SK-N-SH (cell line): ENCODE data around the gene MMP13. TPM values are rescaled to one million over a fixed set of nuclear protein-coding genes. Genes with fewer than 3 reads are reported as not detected.

Experiments used
- CTCF ChIA-PET: fragments of 300-600, 350-600 bp; formaldehyde crosslinking; extraction: SDS; loops from one replicate; lab custom pipeline; 2021; lab: Yijun Ruan, JAX
- POLR2A ChIA-PET: fragments of 350-600 bp; sonication (Branson Sonifier 250); formaldehyde crosslinking; extraction: SDS; loops from one replicate; lab custom pipeline; 2020; ENCODE audit warnings: antibody characterized with exemption, inconsistent platforms; lab: Yijun Ruan, JAX
- DNase-seq: peaks from one replicate; pipeline ENCODE4 v3.0.0; 2012
- H2AFZ ChIP-seq: fragments of 200-600 bp; sonication (generic); 2 replicates; pipeline ENCODE4 v1.8.1; 2016; ENCODE audit warnings: antibody characterized with exemption, mild to moderate bottlenecking, low read depth
- H3F3A ChIP-seq: fragments of 200-600 bp; sonication (generic); replicated peaks from 2 replicates; pipeline ENCODE3; 2016; ENCODE audit warnings: antibody characterized with exemption, mild to moderate bottlenecking; ENCODE audit not compliant: insufficient read depth
- H3K27ac ChIP-seq, 2 experiments: fragments of 200-500 bp in 1 of 2; fragments of 200-600 bp in 1 of 2; sonication (Bioruptor generic) in 1 of 2; sonication (generic), shearing (Covaris generic) in 1 of 2; 2 replicates each; pipeline versions ENCODE4 v1.5.1 to v1.6.1; 2014 to 2016; ENCODE audit warnings: low read depth in 2 of 2, inconsistent platforms in 1 of 2, low read length in 1 of 2, mild to moderate bottlenecking in 1 of 2, mixed read lengths in 1 of 2
- H3K27me3 ChIP-seq: fragments of 200-600 bp; sonication (generic), shearing (Covaris generic); 2 replicates; pipeline ENCODE4 v1.6.1; 2016; ENCODE audit warnings: mixed run types; ENCODE audit not compliant: insufficient read depth
- H3K36me3 ChIP-seq, 2 experiments: fragments of 200-500 bp in 1 of 2; fragments of 200-600 bp in 1 of 2; sonication (Bioruptor generic) in 1 of 2; sonication (generic) in 1 of 2; replicated peaks in 1 of 2; 2 replicates each; pipeline versions ENCODE3 to v1.5.1; 2014 to 2016; ENCODE audit warnings: low read length in 1 of 2, mild to moderate bottlenecking in 1 of 2; ENCODE audit not compliant: insufficient read depth in 2 of 2, control insufficient read depth in 1 of 2
- H3K4me1 ChIP-seq, 2 experiments: fragments of 200-500 bp in 1 of 2; fragments of 200-600 bp in 1 of 2; sonication (Bioruptor generic) in 1 of 2; sonication (generic), shearing (Covaris generic) in 1 of 2; 2 replicates each; pipeline versions ENCODE4 v1.5.1 to v1.6.1; 2014 to 2016; ENCODE audit warnings: low read depth in 1 of 2, low read length in 1 of 2, mixed run types in 1 of 2; ENCODE audit not compliant: insufficient read depth in 2 of 2, control insufficient read depth in 1 of 2
- H3K4me2 ChIP-seq: fragments of 200-600 bp; sonication (generic), shearing (Covaris generic); 2 replicates; pipeline ENCODE4 v1.6.1; 2017; ENCODE audit warnings: mixed run types
- H3K4me3 ChIP-seq, 2 experiments: fragments of 200-500 bp in 1 of 2; fragments of 200-600 bp in 1 of 2; sonication (Bioruptor generic) in 1 of 2; sonication (generic), shearing (Covaris generic) in 1 of 2; 2 replicates each; pipeline versions ENCODE4 v1.5.1 to v1.8.1; 2014 to 2016; ENCODE audit warnings: low read depth in 2 of 2, inconsistent platforms in 1 of 2, low read length in 1 of 2, mild to moderate bottlenecking in 1 of 2, mixed read lengths in 1 of 2, moderate library complexity in 1 of 2
- H3K79me2 ChIP-seq: fragments of 200-600 bp; sonication (generic); 2 replicates; pipeline ENCODE4 v1.8.1; 2017; ENCODE audit warnings: mild to moderate bottlenecking; ENCODE audit not compliant: insufficient read depth
- H3K9ac ChIP-seq: fragments of 200-600 bp; sonication (generic); 2 replicates; pipeline ENCODE4 v1.6.1; 2017; ENCODE audit warnings: mixed run types
- H3K9me2 ChIP-seq: fragments of 200-600 bp; sonication (generic); 2 replicates; pipeline ENCODE4 v1.6.1; 2017; ENCODE audit warnings: mixed run types
- H3K9me3 ChIP-seq: fragments of 200-600 bp; sonication (generic); 2 replicates; pipeline ENCODE4 v1.6.1; 2017; ENCODE audit warnings: mixed run types, mild to moderate bottlenecking, moderate library complexity
- H4K20me1 ChIP-seq: fragments of 200-600 bp; sonication (generic); 2 replicates; pipeline ENCODE4 v1.6.1; 2017; ENCODE audit warnings: mild to moderate bottlenecking, mixed run types; ENCODE audit not compliant: insufficient read depth
- EZH2phosphoT487 ChIP-seq: fragments of 200-600 bp; sonication (generic); IDR thresholded peaks from 2 replicates; pipeline ENCODE4 v1.6.1; 2017; ENCODE audit warnings: low read depth, mixed run types, mild to moderate bottlenecking, antibody characterized with exemption, moderate library complexity, borderline replicate concordance
- FOSL2 ChIP-seq: IDR thresholded peaks from 2 replicates; pipeline ENCODE4 v1.4.0; 2012; ENCODE audit warnings: low read depth, mild to moderate bottlenecking, moderate library complexity, borderline replicate concordance
- FOXM1 ChIP-seq: IDR thresholded peaks from 2 replicates; pipeline ENCODE4 v1.4.0; 2012; ENCODE audit warnings: low read depth, mild to moderate bottlenecking
- GABPA ChIP-seq: IDR thresholded peaks from 2 replicates; pipeline ENCODE4 v1.4.0; 2012; ENCODE audit warnings: low read depth, mild to moderate bottlenecking
- GATA2 ChIP-seq: sonication (generic); formaldehyde crosslinking; IDR thresholded peaks from 2 replicates; pipeline ENCODE4 v1.5.0; 2020; ENCODE audit warnings: mild to moderate bottlenecking, missing genetic modification reagents
- JUND ChIP-seq: IDR thresholded peaks from 2 replicates; pipeline ENCODE4 v1.4.0; 2012
- NFIC ChIP-seq: IDR thresholded peaks from 2 replicates; pipeline ENCODE4 v1.4.0; 2012; ENCODE audit warnings: borderline replicate concordance
- NRF1 ChIP-seq: IDR thresholded peaks from 2 replicates; pipeline ENCODE4 v1.6.1; 2012; ENCODE audit warnings: low read depth, mild to moderate bottlenecking, low read length
- RAD21 ChIP-seq: IDR thresholded peaks from 2 replicates; pipeline ENCODE4 v1.6.1; 2012; ENCODE audit warnings: mild to moderate bottlenecking, low read length
- RCOR1 ChIP-seq: fragments of 150-350 bp; IDR thresholded peaks from 2 replicates; pipeline ENCODE4 v1.6.1; 2017; ENCODE audit warnings: antibody characterized with exemption, low read length
- RFX5 ChIP-seq: IDR thresholded peaks from 2 replicates; pipeline ENCODE4 v1.6.1; 2012; ENCODE audit warnings: mild to moderate bottlenecking, improper control_type of control experiment, low read length
- RXRA ChIP-seq: IDR thresholded peaks from 2 replicates; pipeline ENCODE4 v1.4.0; 2012; ENCODE audit warnings: low read depth, mild to moderate bottlenecking, borderline replicate concordance
- SIN3A ChIP-seq: IDR thresholded peaks from 2 replicates; pipeline ENCODE4 v1.6.1; 2012; ENCODE audit warnings: low read depth, mild to moderate bottlenecking, low read length, moderate library complexity, borderline replicate concordance
- SMC3 ChIP-seq: IDR thresholded peaks from 2 replicates; pipeline ENCODE4 v1.6.1; 2012; ENCODE audit warnings: low read depth, low read length, improper control_type of control experiment
- TEAD4 ChIP-seq: IDR thresholded peaks from 2 replicates; pipeline ENCODE4 v1.4.0; 2012; ENCODE audit warnings: mild to moderate bottlenecking, borderline replicate concordance; ENCODE audit not compliant: insufficient read depth
- WGBS: methylation state at CpG from one replicate; pipeline ENCODE4 v1.1.6; 2017; ENCODE audit warnings: low lambda C conversion rate; 5-methylcytosine and 5-hydroxymethylcytosine counted together
- polyA plus RNA-seq, 3 experiments: library from polyadenylated mRNA; depleted of rRNA; stranded (reverse); fragments of >200 nt; gene quantifications; 2 replicates each; pipeline ENCODE4 v1.2.3, GENCODE V29; 2012
- TF ChIP-seq, protein P1 (sequence below): IDR thresholded peaks from 2 replicates; pipeline ENCODE4 v1.4.0; 2012; ENCODE audit warnings: low read depth
- TF ChIP-seq, protein P2 (sequence below): fragments of 150-350 bp; IDR thresholded peaks from 2 replicates; pipeline ENCODE4 v1.6.1; 2017; ENCODE audit warnings: antibody characterized with exemption, low read length, low read depth, borderline replicate concordance
- TF ChIP-seq, protein P3 (sequence below): fragments of 150-350 bp; IDR thresholded peaks from 2 replicates; pipeline ENCODE4 v1.6.1; 2016; ENCODE audit warnings: mild to moderate bottlenecking, low read depth, low read length
- TF ChIP-seq, protein P4 (sequence below): IDR thresholded peaks from 2 replicates; pipeline ENCODE4 v1.6.1; 2012; ENCODE audit warnings: mild to moderate bottlenecking, low read depth, low read length, moderate library complexity
- TF ChIP-seq, protein P5 (sequence below): IDR thresholded peaks from 2 replicates; pipeline ENCODE4 v1.4.0; 2012; ENCODE audit warnings: low read depth, borderline replicate concordance

MMP13 gene
- polyA plus RNA-seq, 1 of the 3 experiments (the other 2 are of a cell fraction), result 0.12 TPM

DNA sequence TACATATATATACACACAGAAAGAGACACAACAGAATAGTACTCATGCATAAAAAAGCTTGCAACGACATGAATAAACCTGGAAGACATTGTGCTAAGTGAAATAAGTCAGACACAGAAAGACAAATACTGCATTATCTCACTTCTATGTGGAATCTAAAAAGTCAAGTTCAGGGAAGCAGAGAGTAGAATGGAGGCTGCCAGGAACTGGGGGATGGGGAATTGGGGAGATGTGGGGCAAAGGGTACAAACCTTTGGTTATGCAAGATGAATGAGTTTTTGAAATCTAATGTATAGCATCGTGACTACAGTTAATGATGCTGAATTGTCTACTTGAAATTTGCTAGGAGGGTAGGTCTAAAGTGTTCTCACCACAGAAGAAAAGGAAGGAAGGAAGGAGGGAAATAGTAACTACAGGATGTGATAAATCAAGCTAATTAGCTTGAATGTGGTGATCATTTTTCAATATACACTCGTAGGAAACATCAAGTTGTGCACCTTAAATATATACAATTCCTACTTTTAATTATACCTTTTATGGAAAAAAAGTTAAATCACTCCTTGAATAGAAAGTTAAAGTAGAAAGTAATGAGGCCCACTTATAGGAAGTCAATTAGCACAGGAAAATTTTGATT, 33.8 kb downstream of the MMP13 start:
- ChIA-PET CTCF (interaction anchor here (1.0 kb wide), 1 partner anchor 10 kb away, joined by 3 read pairs; no protein-coding TSS in a partner anchor), POLR2A (no interaction called here)
- 38% methylated on average over 3 of the region's 3 CpGs for WGBS
- no peaks in the 10 kb centered on the region for H3K79me2 ChIP-seq
- no peak overlapping the region for H3K9ac ChIP-seq
- H2AFZ ChIP-seq, result no peak overlapping the region
- no peaks in the 10 kb centered on the region for H3K9me3 ChIP-seq
- no peak overlapping the region for H3K4me2 ChIP-seq
- H3K27ac ChIP-seq, result no peak overlapping the region
- no peaks in the 10 kb centered on the region for H3F3A ChIP-seq
- no peak for DNase-seq
- H3K4me3 ChIP-seq, result no peak overlapping the region
- no peaks in the 10 kb centered on the region for H3K36me3 ChIP-seq
- H3K4me1 ChIP-seq, result peaks cover 0 to 3% of the 10 kb centered on the region in 2 experiments; a peak in 1 of 4 replicates
- no peaks in the 10 kb centered on the region for H4K20me1 ChIP-seq
- no peaks in the 10 kb centered on the region for H3K9me2 ChIP-seq
- H3K27me3 ChIP-seq, result no peaks in the 10 kb centered on the region
- TF ChIP-seq FOXM1, result no peak
- TF ChIP-seq NRF1, result no peak
- no peak for TF ChIP-seq NFIC
- TF ChIP-seq GATA2, result no peak
- no peak for TF ChIP-seq RCOR1
- TF ChIP-seq, protein P1, sequence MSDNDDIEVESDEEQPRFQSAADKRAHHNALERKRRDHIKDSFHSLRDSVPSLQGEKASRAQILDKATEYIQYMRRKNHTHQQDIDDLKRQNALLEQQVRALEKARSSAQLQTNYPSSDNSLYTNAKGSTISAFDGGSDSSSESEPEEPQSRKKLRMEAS, result no peak
- TF ChIP-seq TEAD4, result no peak
- TF ChIP-seq, protein P2, sequence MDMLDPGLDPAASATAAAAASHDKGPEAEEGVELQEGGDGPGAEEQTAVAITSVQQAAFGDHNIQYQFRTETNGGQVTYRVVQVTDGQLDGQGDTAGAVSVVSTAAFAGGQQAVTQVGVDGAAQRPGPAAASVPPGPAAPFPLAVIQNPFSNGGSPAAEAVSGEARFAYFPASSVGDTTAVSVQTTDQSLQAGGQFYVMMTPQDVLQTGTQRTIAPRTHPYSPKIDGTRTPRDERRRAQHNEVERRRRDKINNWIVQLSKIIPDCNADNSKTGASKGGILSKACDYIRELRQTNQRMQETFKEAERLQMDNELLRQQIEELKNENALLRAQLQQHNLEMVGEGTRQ, result no peak
- TF ChIP-seq SMC3, result no peak
- TF ChIP-seq, all 33 proteins: peak for 0

DNA sequence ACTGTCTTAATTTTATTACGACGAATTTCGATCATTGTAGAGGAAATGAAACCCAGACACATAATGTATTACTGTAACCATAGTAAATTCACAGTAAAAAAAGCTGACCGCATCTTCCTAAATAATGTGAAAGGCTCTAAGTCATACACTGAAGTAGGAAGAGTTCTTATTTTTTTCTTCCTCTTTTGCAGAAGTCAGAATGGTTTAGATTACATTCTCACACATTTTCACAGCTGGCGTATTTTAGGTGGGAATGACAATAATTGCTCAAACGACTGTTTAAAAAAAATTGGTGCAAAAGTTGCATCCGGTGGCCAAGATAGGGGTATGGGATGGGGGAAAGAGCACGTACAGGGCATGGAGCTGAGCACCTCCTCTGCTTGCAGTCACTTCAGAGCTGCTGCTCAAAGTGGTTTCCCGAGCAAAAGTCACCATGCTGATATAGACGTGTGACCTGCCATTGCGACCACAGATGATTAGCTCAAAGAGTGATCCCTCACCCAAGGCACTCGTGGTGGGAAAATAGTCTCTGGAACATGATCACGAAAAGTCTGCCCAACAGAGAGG, 35.3 kb downstream of the MMP13 start:
- ChIA-PET POLR2A (no interaction called here), CTCF (interaction anchor here (1.0 kb wide), 1 partner anchor 22 kb away, joined by 3 read pairs; no protein-coding TSS in a partner anchor)
- WGBS, result 43% methylated on average over 11 of the region's 13 CpGs
- Histone ChIP-seq H3K4me3 (no peak overlapping the region), H3K4me1 (peaks cover 0 to 3% of the 10 kb centered on the region in 2 experiments; a peak in 1 of 4 replicates), H3K9ac (no peak overlapping the region), H4K20me1 (no peaks in the 10 kb centered on the region), H3K79me2 (no peaks in the 10 kb centered on the region), H3K9me2 (no peaks in the 10 kb centered on the region), H2AFZ (no peak overlapping the region), H3K27me3 (no peaks in the 10 kb centered on the region), H3F3A (no peaks in the 10 kb centered on the region), H3K9me3 (no peaks in the 10 kb centered on the region), H3K27ac (no peak overlapping the region), H3K4me2 (no peak overlapping the region), H3K36me3 (no peaks in the 10 kb centered on the region)
- no peak for DNase-seq
- TF ChIP-seq RCOR1 (no peak), EZH2phosphoT487 (no peak), RAD21 (no peak), GATA2 (no peak), NRF1 (no peak), JUND (no peak), RFX5 (no peak), GABPA (no peak), FOXM1 (no peak), SIN3A (no peak), FOSL2 (no peak), RXRA (no peak), NFIC (no peak)
- TF ChIP-seq, protein P3, sequence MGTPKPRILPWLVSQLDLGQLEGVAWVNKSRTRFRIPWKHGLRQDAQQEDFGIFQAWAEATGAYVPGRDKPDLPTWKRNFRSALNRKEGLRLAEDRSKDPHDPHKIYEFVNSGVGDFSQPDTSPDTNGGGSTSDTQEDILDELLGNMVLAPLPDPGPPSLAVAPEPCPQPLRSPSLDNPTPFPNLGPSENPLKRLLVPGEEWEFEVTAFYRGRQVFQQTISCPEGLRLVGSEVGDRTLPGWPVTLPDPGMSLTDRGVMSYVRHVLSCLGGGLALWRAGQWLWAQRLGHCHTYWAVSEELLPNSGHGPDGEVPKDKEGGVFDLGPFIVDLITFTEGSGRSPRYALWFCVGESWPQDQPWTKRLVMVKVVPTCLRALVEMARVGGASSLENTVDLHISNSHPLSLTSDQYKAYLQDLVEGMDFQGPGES, result no peak
- TF ChIP-seq, protein P4, sequence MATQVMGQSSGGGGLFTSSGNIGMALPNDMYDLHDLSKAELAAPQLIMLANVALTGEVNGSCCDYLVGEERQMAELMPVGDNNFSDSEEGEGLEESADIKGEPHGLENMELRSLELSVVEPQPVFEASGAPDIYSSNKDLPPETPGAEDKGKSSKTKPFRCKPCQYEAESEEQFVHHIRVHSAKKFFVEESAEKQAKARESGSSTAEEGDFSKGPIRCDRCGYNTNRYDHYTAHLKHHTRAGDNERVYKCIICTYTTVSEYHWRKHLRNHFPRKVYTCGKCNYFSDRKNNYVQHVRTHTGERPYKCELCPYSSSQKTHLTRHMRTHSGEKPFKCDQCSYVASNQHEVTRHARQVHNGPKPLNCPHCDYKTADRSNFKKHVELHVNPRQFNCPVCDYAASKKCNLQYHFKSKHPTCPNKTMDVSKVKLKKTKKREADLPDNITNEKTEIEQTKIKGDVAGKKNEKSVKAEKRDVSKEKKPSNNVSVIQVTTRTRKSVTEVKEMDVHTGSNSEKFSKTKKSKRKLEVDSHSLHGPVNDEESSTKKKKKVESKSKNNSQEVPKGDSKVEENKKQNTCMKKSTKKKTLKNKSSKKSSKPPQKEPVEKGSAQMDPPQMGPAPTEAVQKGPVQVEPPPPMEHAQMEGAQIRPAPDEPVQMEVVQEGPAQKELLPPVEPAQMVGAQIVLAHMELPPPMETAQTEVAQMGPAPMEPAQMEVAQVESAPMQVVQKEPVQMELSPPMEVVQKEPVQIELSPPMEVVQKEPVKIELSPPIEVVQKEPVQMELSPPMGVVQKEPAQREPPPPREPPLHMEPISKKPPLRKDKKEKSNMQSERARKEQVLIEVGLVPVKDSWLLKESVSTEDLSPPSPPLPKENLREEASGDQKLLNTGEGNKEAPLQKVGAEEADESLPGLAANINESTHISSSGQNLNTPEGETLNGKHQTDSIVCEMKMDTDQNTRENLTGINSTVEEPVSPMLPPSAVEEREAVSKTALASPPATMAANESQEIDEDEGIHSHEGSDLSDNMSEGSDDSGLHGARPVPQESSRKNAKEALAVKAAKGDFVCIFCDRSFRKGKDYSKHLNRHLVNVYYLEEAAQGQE, result no peak
- TF ChIP-seq, protein P5, sequence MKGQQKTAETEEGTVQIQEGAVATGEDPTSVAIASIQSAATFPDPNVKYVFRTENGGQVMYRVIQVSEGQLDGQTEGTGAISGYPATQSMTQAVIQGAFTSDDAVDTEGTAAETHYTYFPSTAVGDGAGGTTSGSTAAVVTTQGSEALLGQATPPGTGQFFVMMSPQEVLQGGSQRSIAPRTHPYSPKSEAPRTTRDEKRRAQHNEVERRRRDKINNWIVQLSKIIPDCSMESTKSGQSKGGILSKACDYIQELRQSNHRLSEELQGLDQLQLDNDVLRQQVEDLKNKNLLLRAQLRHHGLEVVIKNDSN, result no peak
